Ureter (tissue), 1 donor: ENCODE measurements around the gene SLC24A3. TPM values are rescaled to one million over a fixed set of nuclear protein-coding genes. Genes with fewer than 3 reads are reported as not detected.

Experiments used
- DNase-seq: peaks from one replicate; pipeline ENCODE4 v3.0.0-alpha.2; 2020; ENCODE audit warnings: low spot score
- total RNA-seq: library from RNA; stranded (reverse); gene quantifications from one replicate; pipeline ENCODE4 v1.2.4, GENCODE V29; 2023
- donor health status: DM: yes; HTN: yes; CAD: no.

Gene SLC24A3
- total RNA-seq, 1 donor from 2014 or later: 17.1 TPM

- DNase-seq: no peak
These were observed 557.9 kb downstream of the SLC24A3 start for GRCh38 chr20:19770375-19770774.

GRCh38 chr20:19771031-19771430, 558.6 kb downstream of the SLC24A3 start:
- no peak for DNase-seq
